Gastrocnemius medialis (tissue), 4 donors: ENCODE measurements around the gene NRXN2.

Source experiments
- CTCF ChIP-seq, 5 experiments: fragments of 450-650 bp in 3 of 5; fragments of 200-600 bp in 2 of 5; sonication (generic) in 2 of 5; IDR thresholded peaks in 4 of 5; conservative IDR thresholded peaks in 1 of 5; 1 replicate in 4 of 5; 2 replicates in 1 of 5; pipeline ENCODE4 v1.5.1; 2016 to 2019; ENCODE audit warnings: antibody characterized with exemption in 5 of 5, mild to moderate bottlenecking in 3 of 5, moderate library complexity in 3 of 5
- POLR2A ChIP-seq, 2 donors: fragments of 450-650 bp; IDR thresholded peaks; one replicate each; pipeline ENCODE4 v1.6.1; 2017; ENCODE audit warnings: antibody characterized with exemption in 2 of 2, mild to moderate bottlenecking in 2 of 2, moderate library complexity in 2 of 2

GRCh38 chr11:64608046-64608445 is 115.0 kb downstream of the NRXN2 start:
- no peak for TF ChIP-seq CTCF (IDR thresholded peaks at IDR 0.05 in 4 of 5, conservative IDR thresholded peaks at IDR 0.05 in 1 of 5)
- no peak for TF ChIP-seq POLR2A (IDR thresholded peaks at IDR 0.05)
